Measurements from ENCODE around the gene CMC4.
A peak's percentile ranks its signal among the peaks of the same experiment; 100 is the strongest.

Gene CMC4

DNA sequence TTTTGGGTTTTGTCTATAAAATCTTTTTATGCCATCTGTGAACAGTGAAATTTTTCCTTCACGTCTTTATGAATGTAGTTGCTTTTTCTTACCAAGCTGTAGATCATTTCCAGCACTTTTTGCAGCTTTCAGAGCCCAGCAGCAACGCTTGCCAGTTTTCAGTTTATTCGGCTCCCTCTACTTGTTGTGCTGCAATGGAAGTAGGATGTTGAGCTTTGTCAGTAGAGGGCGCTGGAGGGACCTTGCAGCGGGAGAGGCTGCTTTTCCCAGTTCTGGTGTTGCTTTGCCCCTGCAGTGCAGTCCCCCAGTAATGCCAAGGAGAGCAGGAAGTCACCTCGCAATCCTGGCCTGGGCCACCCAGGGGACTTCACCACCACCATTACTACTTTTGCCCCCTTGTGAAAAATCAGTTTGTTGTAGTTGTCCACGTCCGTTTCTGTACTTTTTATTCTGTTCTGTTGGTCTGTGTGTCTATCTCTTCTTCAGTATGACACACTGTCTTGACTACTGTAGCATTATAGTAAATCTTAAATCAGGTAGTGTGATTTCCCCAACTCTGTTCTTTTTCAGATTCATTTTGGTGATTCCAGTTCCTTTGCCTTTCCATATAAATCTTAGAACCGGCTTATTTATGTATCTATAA is 21.8 kb downstream of the CMC4 start:
- Histone ChIP-seq H3K4me1 (ENCODE audit: control insufficient read depth, insufficient read depth, low read length) (no peaks in the 10 kb centered on the region), H3K9ac (ENCODE audit: low read depth, low read length) (no peak overlapping the region), H3K4me3 (ENCODE audit: low read depth, low read length) (no peak overlapping the region), H3K36me3 (ENCODE audit: control insufficient read depth, insufficient read depth, low read length) (no peaks in the 10 kb centered on the region), H3K27me3 (ENCODE audit: control insufficient read depth, insufficient read depth, low read length) (no peaks in the 10 kb centered on the region), H3K9me3 (ENCODE audit: control insufficient read depth, insufficient read depth, low read length) (peaks cover 3% of the 10 kb centered on the region)

- H3K27me3 ChIP-seq (ENCODE audit: control insufficient read depth, insufficient read depth, low read length), result no peaks in the 10 kb centered on the region
- H3K4me1 ChIP-seq (ENCODE audit: control insufficient read depth, insufficient read depth, low read length), result no peaks in the 10 kb centered on the region
- peaks cover 3% of the 10 kb centered on the region for H3K9me3 ChIP-seq (ENCODE audit: control insufficient read depth, insufficient read depth, low read length)
- no peak overlapping the region for H3K9ac ChIP-seq (ENCODE audit: low read depth, low read length)
- no peak overlapping the region for H3K4me3 ChIP-seq (ENCODE audit: low read depth, low read length)
- H3K36me3 ChIP-seq (ENCODE audit: control insufficient read depth, insufficient read depth, low read length), result no peaks in the 10 kb centered on the region
Measured at GRCh38 chrX:155046811-155047528, 24.0 kb downstream of the CMC4 start.

DNA sequence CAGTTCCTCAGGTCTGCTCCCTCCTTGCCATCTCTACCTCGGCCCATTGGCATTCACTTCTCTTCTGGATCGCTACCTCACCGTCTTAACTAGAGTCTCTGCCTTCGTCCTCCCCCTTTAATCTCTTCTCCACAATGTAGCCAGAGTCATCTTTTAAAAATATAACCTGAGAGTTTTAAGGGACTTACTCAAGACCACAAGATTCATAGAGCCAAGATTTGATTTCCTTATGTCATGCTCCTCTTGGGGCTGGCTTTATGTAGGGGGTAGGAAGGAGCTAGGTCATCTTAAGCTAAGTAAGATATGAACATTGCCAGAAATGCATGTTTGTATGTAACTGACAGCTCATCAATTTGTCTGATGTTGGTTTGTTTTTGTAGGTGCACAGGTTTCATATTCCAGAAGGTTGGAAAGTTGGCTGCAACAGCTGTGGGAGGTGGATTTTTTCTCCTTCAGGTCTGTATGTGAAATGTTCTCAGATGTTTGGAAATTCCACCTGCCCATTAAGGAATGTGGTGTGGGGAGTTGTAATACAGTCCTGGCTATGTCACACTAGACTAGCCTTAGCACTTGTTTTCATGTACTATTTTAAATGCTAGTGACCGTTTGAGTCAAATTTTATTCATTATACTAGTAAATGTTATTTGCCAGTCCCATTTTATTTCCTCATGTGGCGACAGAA is 24.7 kb downstream of the CMC4 start:
- Histone ChIP-seq H3K36me3 (ENCODE audit: control insufficient read depth, insufficient read depth, low read length) (no peaks in the 10 kb centered on the region), H3K27me3 (ENCODE audit: control insufficient read depth, insufficient read depth, low read length) (no peaks in the 10 kb centered on the region)

DNA sequence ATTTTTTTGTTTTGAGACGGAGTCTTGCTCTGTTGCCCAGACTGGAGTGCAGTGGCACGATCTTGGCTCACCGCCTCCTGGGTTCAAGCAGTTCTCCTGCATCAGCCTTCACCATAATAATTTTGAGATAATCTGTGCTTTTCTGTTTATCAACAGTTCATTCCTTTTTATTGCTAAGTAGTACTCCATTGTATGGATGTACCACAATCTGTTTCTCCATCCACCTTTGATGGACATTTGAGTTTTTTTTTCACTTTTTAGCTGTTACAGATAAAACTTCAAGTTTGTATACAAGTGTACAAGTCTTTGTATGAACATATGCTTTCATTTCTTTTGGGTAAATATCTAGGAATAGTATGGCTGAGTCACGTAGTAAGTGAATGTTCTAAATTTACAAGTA is 35.2 kb downstream of the CMC4 start:
- no peaks in the 10 kb centered on the region for H3K36me3 ChIP-seq (ENCODE audit: control insufficient read depth, insufficient read depth, low read length)

More for the DNA sequence above, 24.7 kb downstream of the CMC4 start:
- no peak overlapping the region for H3K9ac ChIP-seq (ENCODE audit: low read depth, low read length)
- H3K9me3 ChIP-seq (ENCODE audit: control insufficient read depth, insufficient read depth, low read length), result peaks cover 3% of the 10 kb centered on the region
- no peak overlapping the region for H3K4me3 ChIP-seq (ENCODE audit: low read depth, low read length)
- no peaks in the 10 kb centered on the region for H3K4me1 ChIP-seq (ENCODE audit: control insufficient read depth, insufficient read depth, low read length)

GRCh38 chrX:155031657-155032056 is 39.3 kb downstream of the CMC4 start:
- H3K9ac ChIP-seq (ENCODE audit: low read depth, low read length), result no peak overlapping the region
- no peaks in the 10 kb centered on the region for H3K36me3 ChIP-seq (ENCODE audit: control insufficient read depth, insufficient read depth, low read length)
- no peaks in the 10 kb centered on the region for H3K27me3 ChIP-seq (ENCODE audit: control insufficient read depth, insufficient read depth, low read length)
- H3K9me3 ChIP-seq (ENCODE audit: control insufficient read depth, insufficient read depth, low read length), result no peaks in the 10 kb centered on the region
- no peak overlapping the region for H3K4me3 ChIP-seq (ENCODE audit: low read depth, low read length)
- H3K4me1 ChIP-seq (ENCODE audit: control insufficient read depth, insufficient read depth, low read length), result no peaks in the 10 kb centered on the region

More for the DNA sequence above, 35.2 kb downstream of the CMC4 start:
- Histone ChIP-seq H3K4me1 (ENCODE audit: control insufficient read depth, insufficient read depth, low read length) (no peaks in the 10 kb centered on the region), H3K9ac (ENCODE audit: low read depth, low read length) (no peak overlapping the region), H3K9me3 (ENCODE audit: control insufficient read depth, insufficient read depth, low read length) (no peaks in the 10 kb centered on the region), H3K4me3 (ENCODE audit: low read depth, low read length) (no peak overlapping the region), H3K27me3 (ENCODE audit: control insufficient read depth, insufficient read depth, low read length) (no peaks in the 10 kb centered on the region)

GRCh38 chrX:155028877-155029291 is 42.1 kb downstream of the CMC4 start:
- Histone ChIP-seq H3K36me3 (ENCODE audit: control insufficient read depth, insufficient read depth, low read length) (no peaks in the 10 kb centered on the region), H3K27me3 (ENCODE audit: control insufficient read depth, insufficient read depth, low read length) (no peaks in the 10 kb centered on the region), H3K4me3 (ENCODE audit: low read depth, low read length) (no peak overlapping the region), H3K9me3 (ENCODE audit: control insufficient read depth, insufficient read depth, low read length) (no peaks in the 10 kb centered on the region), H3K4me1 (ENCODE audit: control insufficient read depth, insufficient read depth, low read length) (no peaks in the 10 kb centered on the region), H3K9ac (ENCODE audit: low read depth, low read length) (no peak overlapping the region)

- H3K9me3 ChIP-seq (ENCODE audit: control insufficient read depth, insufficient read depth, low read length), result no peaks in the 10 kb centered on the region
- no peaks in the 10 kb centered on the region for H3K36me3 ChIP-seq (ENCODE audit: control insufficient read depth, insufficient read depth, low read length)
- H3K9ac ChIP-seq (ENCODE audit: low read depth, low read length), result no peak overlapping the region
- H3K4me3 ChIP-seq (ENCODE audit: low read depth, low read length), result peak overlapping the region; percentile 62
- no peaks in the 10 kb centered on the region for H3K27me3 ChIP-seq (ENCODE audit: control insufficient read depth, insufficient read depth, low read length)
- H3K4me1 ChIP-seq (ENCODE audit: control insufficient read depth, insufficient read depth, low read length), result no peaks in the 10 kb centered on the region
Measured at GRCh38 chrX:155028129-155028528, 42.8 kb downstream of the CMC4 start.

GRCh38 chrX:155027509-155028066 is 43.3 kb downstream of the CMC4 start:
- Histone ChIP-seq H3K4me1 (ENCODE audit: control insufficient read depth, insufficient read depth, low read length) (no peaks in the 10 kb centered on the region), H3K27me3 (ENCODE audit: control insufficient read depth, insufficient read depth, low read length) (no peaks in the 10 kb centered on the region), H3K36me3 (ENCODE audit: control insufficient read depth, insufficient read depth, low read length) (no peaks in the 10 kb centered on the region), H3K9me3 (ENCODE audit: control insufficient read depth, insufficient read depth, low read length) (no peaks in the 10 kb centered on the region), H3K4me3 (ENCODE audit: low read depth, low read length) (peak overlapping the region; percentile 62), H3K9ac (ENCODE audit: low read depth, low read length) (peak overlapping the region; percentile 63)

DNA sequence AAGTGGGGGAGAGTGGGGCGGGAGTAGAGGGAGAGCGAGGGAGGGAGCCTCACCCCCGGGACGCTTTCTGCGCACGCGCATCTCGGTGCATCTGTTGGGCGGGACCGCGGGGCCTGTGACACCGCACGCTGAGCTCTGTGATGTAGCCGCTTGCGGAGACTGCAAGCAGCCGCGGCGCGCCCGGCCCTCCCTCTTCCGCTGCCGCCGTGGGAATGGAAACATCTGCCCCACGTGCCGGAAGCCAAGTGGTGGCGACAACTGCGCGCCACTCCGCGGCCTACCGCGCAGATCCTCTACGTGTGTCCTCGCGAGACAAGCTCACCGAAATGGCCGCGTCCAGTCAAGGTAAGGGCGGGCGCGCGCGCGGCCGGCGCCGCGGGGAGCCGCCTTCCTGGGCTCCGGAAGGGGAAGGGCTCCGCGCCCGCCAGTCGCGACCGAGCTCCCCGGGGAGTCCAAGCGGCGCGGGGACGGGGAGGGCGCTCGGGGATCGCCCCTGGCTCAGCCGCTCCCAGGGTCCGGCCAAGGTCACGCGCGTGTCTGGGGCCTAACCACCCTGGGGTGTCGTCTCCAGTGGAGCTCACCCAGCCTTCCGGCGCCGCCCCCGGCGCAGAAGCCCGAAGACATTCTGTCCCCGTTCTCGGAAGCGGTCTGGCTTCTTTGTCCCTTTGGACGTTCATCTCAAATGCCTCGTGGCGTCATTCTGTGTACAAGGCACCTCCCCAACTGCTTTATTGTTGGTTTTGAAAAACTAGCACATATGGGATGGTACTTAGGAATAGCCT is 44.0 kb downstream of the CMC4 start, which contains the start of gene FUNDC2:
Gene FUNDC2, plus strand, starts transcription at position 118 of the 782 bp plus-strand sequence. Its CDS starts 95 bp downstream, at position 213.
- Histone ChIP-seq H3K9ac (ENCODE audit: low read depth, low read length) (peak within 1 kb of the TSS; percentile 63), H3K27me3 (ENCODE audit: control insufficient read depth, insufficient read depth, low read length) (no peaks in the 10 kb centered on the region), H3K36me3 (ENCODE audit: control insufficient read depth, insufficient read depth, low read length) (no peaks in the 10 kb centered on the region), H3K9me3 (ENCODE audit: control insufficient read depth, insufficient read depth, low read length) (no peaks in the 10 kb centered on the region), H3K4me3 (ENCODE audit: low read depth, low read length) (peak within 1 kb of the TSS; percentile 62), H3K4me1 (ENCODE audit: control insufficient read depth, insufficient read depth, low read length) (no peaks in the 10 kb centered on the region)

DNA sequence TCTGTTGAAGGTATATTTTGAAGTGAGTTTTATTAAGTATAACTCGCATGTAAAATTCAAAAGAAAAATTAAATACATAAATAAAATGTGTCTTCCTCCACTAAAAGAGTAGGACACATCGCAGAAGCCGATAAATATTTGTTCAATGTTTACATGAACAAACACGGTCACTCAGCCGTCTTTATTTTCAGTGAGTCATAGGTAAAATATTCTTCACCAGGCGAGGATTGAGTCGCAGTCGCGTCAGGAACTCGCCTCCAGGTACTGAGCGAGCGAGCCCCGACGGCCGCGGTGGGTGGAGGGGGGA is 44.6 kb downstream of the CMC4 start:
- no peaks in the 10 kb centered on the region for H3K9me3 ChIP-seq (ENCODE audit: control insufficient read depth, insufficient read depth, low read length)
- peak overlapping the region; percentile 62 for H3K4me3 ChIP-seq (ENCODE audit: low read depth, low read length)
- no peaks in the 10 kb centered on the region for H3K4me1 ChIP-seq (ENCODE audit: control insufficient read depth, insufficient read depth, low read length)
- H3K27me3 ChIP-seq (ENCODE audit: control insufficient read depth, insufficient read depth, low read length), result no peaks in the 10 kb centered on the region
- no peaks in the 10 kb centered on the region for H3K36me3 ChIP-seq (ENCODE audit: control insufficient read depth, insufficient read depth, low read length)
- no peak overlapping the region for H3K9ac ChIP-seq (ENCODE audit: low read depth, low read length)

Measured in iPS-15b (cell line).